ENCODE measurements around the gene CDON.

CDON gene

GRCh38 chr11:125977333-125977732 lies 85.3 kb downstream of the CDON start:
- no peak overlapping the region for H3K4me3 ChIP-seq (replicated peaks in 1 of 2; ENCODE audit: low read depth in 2 of 2, low read length in 2 of 2)
- TF ChIP-seq CTCF (IDR thresholded peaks at IDR 0.05; ENCODE audit: low read depth, low read length), result no peak
- DNase-seq (ENCODE audit: low read depth in 2 of 2), result no peak

GRCh38 chr11:125976156-125976555 lies 86.5 kb downstream of the CDON start:
- TF ChIP-seq CTCF (IDR thresholded peaks at IDR 0.05; ENCODE audit: low read depth, low read length), result no peak
- H3K4me3 ChIP-seq (replicated peaks in 1 of 2; ENCODE audit: low read depth in 2 of 2, low read length in 2 of 2), result no peak overlapping the region
- DNase-seq (ENCODE audit: low read depth in 2 of 2), result no peak

- DNase-seq (ENCODE audit: low read depth in 2 of 2), result no peak
- no peak overlapping the region for H3K4me3 ChIP-seq (replicated peaks in 1 of 2; ENCODE audit: low read depth in 2 of 2, low read length in 2 of 2)
- TF ChIP-seq CTCF (IDR thresholded peaks at IDR 0.05; ENCODE audit: low read depth, low read length), result no peak
Measured at GRCh38 chr11:125975634-125976033, 87.0 kb downstream of the CDON start.

- DNase-seq (ENCODE audit: low read depth in 2 of 2), result no peak
- TF ChIP-seq CTCF (IDR thresholded peaks at IDR 0.05; ENCODE audit: low read depth, low read length), result no peak
- H3K4me3 ChIP-seq (replicated peaks in 1 of 2; ENCODE audit: low read depth in 2 of 2, low read length in 2 of 2), result no peak overlapping the region
Measured at GRCh38 chr11:125974284-125974683, 88.4 kb downstream of the CDON start.

GRCh38 chr11:125971618-125972017 lies 91.0 kb downstream of the CDON start:
- no peak overlapping the region for H3K4me3 ChIP-seq (replicated peaks in 1 of 2; ENCODE audit: low read depth in 2 of 2, low read length in 2 of 2)
- no peak for TF ChIP-seq CTCF (IDR thresholded peaks at IDR 0.05; ENCODE audit: low read depth, low read length)
- no peak for DNase-seq (ENCODE audit: low read depth in 2 of 2)

GRCh38 chr11:125968354-125968753 lies 94.3 kb downstream of the CDON start:
- TF ChIP-seq CTCF (IDR thresholded peaks at IDR 0.05; ENCODE audit: low read depth, low read length), result no peak
- DNase-seq (ENCODE audit: low read depth in 2 of 2), result peak in 1 of 2 donors; percentile 14
- no peak overlapping the region for H3K4me3 ChIP-seq (replicated peaks in 1 of 2; ENCODE audit: low read depth in 2 of 2, low read length in 2 of 2)

- no peak for TF ChIP-seq CTCF (IDR thresholded peaks at IDR 0.05; ENCODE audit: low read depth, low read length)
- H3K4me3 ChIP-seq (replicated peaks in 1 of 2; ENCODE audit: low read depth in 2 of 2, low read length in 2 of 2), result no peak overlapping the region
- DNase-seq (ENCODE audit: low read depth in 2 of 2), result no peak
Measured at GRCh38 chr11:125967515-125967914, 95.2 kb downstream of the CDON start.
